Vagina (tissue), 2 donors: Measurements from ENCODE around the gene ZFYVE26.

Experiments used
- POLR2A ChIP-seq, 2 donors: fragments of 450-650 bp; IDR thresholded peaks; one replicate each; pipeline ENCODE4 v1.6.1; 2017; ENCODE audit warnings: antibody characterized with exemption in 2 of 2, mild to moderate bottlenecking in 2 of 2, moderate library complexity in 2 of 2
- TF ChIP-seq, protein P1 (sequence below), 3 experiments: fragments of 450-650 bp in 2 of 3; fragments of 200-600 bp in 1 of 3; sonication (generic) in 1 of 3; IDR thresholded peaks; one replicate each; pipeline ENCODE4 v1.5.1; 2017 to 2019; ENCODE audit warnings: antibody characterized with exemption in 3 of 3, mild to moderate bottlenecking in 2 of 3, moderate library complexity in 2 of 3

GRCh38 chr14:67837011-67837624, 20.7 kb upstream of the ZFYVE26 start:
- TF ChIP-seq, protein P1, sequence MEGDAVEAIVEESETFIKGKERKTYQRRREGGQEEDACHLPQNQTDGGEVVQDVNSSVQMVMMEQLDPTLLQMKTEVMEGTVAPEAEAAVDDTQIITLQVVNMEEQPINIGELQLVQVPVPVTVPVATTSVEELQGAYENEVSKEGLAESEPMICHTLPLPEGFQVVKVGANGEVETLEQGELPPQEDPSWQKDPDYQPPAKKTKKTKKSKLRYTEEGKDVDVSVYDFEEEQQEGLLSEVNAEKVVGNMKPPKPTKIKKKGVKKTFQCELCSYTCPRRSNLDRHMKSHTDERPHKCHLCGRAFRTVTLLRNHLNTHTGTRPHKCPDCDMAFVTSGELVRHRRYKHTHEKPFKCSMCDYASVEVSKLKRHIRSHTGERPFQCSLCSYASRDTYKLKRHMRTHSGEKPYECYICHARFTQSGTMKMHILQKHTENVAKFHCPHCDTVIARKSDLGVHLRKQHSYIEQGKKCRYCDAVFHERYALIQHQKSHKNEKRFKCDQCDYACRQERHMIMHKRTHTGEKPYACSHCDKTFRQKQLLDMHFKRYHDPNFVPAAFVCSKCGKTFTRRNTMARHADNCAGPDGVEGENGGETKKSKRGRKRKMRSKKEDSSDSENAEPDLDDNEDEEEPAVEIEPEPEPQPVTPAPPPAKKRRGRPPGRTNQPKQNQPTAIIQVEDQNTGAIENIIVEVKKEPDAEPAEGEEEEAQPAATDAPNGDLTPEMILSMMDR (IDR thresholded peaks at IDR 0.05), result peak; percentile 30 to 54 (median 50)
- no peak for TF ChIP-seq POLR2A (IDR thresholded peaks at IDR 0.05)
